HS-5 (cell line): ENCODE measurements around the gene NAA38.
"Not testable (repeated sequence)": the region's sequence is repeated elsewhere in the genome, so short reads cannot be mapped to it uniquely, and the experiment has no call there.

Experiments used
- DNase-seq: peaks from one replicate; pipeline ENCODE4 v3.0.0-alpha.2; 2012; ENCODE audit warnings: low read depth

The NAA38 gene

GRCh38 chr17:7882068-7882467 is 24.7 kb upstream of the NAA38 start:
- DNase-seq: no peak

- no peak for DNase-seq
Measured at GRCh38 chr17:7881276-7882054, 24.1 kb upstream of the NAA38 start.

GRCh38 chr17:7880076-7880868 is 22.9 kb upstream of the NAA38 start:
- no peak for DNase-seq

GRCh38 chr17:7878234-7878633 is 20.9 kb upstream of the NAA38 start:
- no peak for DNase-seq

- DNase-seq: no peak
Measured at GRCh38 chr17:7875804-7876370, 18.5 kb upstream of the NAA38 start.

GRCh38 chr17:7873051-7873450 is 15.7 kb upstream of the NAA38 start:
- no peak for DNase-seq

GRCh38 chr17:7867881-7868329 is 10.5 kb upstream of the NAA38 start:
- DNase-seq: no peak

GRCh38 chr17:7864995-7865650 is 7.8 kb upstream of the NAA38 start:
- no peak for DNase-seq

- not testable (repeated sequence) for DNase-seq
Measured at GRCh38 chr17:7864384-7864783, 7.0 kb upstream of the NAA38 start.

GRCh38 chr17:7862692-7863437 is 5.5 kb upstream of the NAA38 start:
- DNase-seq: no peak

GRCh38 chr17:7859028-7859427 is 1.7 kb upstream of the NAA38 start:
- no peak for DNase-seq

- DNase-seq: no peak
Measured at GRCh38 chr17:7858522-7858810, 1.1 kb upstream of the NAA38 start.

GRCh38 chr17:7857713-7858521 is 558 bp upstream of the NAA38 start, which contains the start of gene CYB5D1:
CYB5D1 (plus strand) TSS chr17:7858003; CDS start chr17:7858135, 132 bp downstream.
- no peak for DNase-seq

- no peak for DNase-seq
Measured at GRCh38 chr17:7856011-7856810, 1.1 kb downstream of the NAA38 start.

- no peak for DNase-seq
Measured at GRCh38 chr17:7855660-7856010, 1.7 kb downstream of the NAA38 start.

- DNase-seq: no peak
Measured at GRCh38 chr17:7854851-7855659, 2.3 kb downstream of the NAA38 start, which contains the start of gene TMEM88. TMEM88 (plus strand) TSS chr17:7855066; CDS start chr17:7855075, 9 bp downstream.

- DNase-seq: no peak
Measured at GRCh38 chr17:7854078-7854777, 3.1 kb downstream of the NAA38 start.

- DNase-seq: no peak
Measured at GRCh38 chr17:7853691-7854038, 3.7 kb downstream of the NAA38 start.
